Measurements from ENCODE around the gene SLC6A6. TPM values are rescaled to one million over a fixed set of nuclear protein-coding genes. Genes with fewer than 3 reads are reported as not detected.

SLC6A6 gene
- 10 to 100 TPM; 43.4 to 48.8 TPM for total RNA-seq

DNA sequence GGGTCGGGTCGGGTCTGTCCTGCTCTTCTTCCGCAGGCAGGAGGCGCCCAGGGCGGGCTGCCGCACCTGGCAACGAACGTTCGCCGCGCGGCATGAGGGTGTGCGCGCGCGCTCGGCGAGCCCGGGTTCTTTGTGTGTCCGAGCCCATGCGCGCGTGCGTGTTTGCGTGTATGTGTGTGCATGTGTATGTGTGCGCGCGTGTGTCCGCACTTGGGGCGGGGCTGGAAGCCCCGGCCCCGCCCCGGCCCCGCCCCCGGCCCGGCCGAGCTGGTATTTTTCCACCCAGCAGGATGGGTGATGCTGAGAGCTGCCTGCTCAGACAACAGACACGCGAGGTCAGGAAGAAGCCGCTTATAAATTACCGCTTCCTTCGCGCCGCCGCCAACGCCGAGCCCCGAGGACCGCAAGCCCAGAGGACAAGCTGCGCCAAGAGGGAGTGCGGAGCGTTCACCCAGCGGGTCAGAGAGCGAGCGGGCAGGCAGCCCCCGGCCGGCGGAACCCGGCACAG, at the start of gene SLC6A6:
SLC6A6 (plus strand) TSS at position 303 of the 508 bp plus-strand sequence. CDS start 41,029 bp downstream, outside the sequence.
- Mint-ChIP-seq H3K27ac (peak within 1 kb of the TSS; percentile 95), H3K4me3 (peak within 1 kb of the TSS; percentile 92), H3K9me3 (no peaks in the 10 kb centered on the region), H3K27me3 (no peaks in the 10 kb centered on the region), H3K4me1 (ENCODE audit: low read depth) (peaks cover 36% of the 10 kb centered on the region), H3K36me3 (ENCODE audit: low read depth) (peaks cover 22% of the 10 kb centered on the region)
- CTCF ChIA-PET, result interaction anchor here (0.8 to 1.8 kb wide), 7 partner anchors 24 to 250 kb away, joined by 3 to 9 read pairs (median 7); partner anchors contain the start of gene CCDC174
- ATAC-seq (peak; percentile 82), DNase-seq (peak; percentile 97)
- intact Hi-C loops (cut with micrococcal nuclease), result loop anchor here (2.0 to 10.0 kb wide), 2 partner anchors 30 to 62 kb away; no protein-coding TSS in a partner anchor
- no peak for TF ChIP-seq CTCF (IDR thresholded peaks at IDR 0.05)
- POLR2A ChIA-PET, result interaction anchor here (1.0 to 7.5 kb wide), 7 partner anchors 9 to 219 kb away, joined by 3 to 112 read pairs (median 4); no protein-coding TSS in a partner anchor

GRCh38 chr3:14353502-14353901, 48.9 kb upstream of the SLC6A6 start:
- Mint-ChIP-seq H3K36me3 (ENCODE audit: low read depth) (no peaks in the 10 kb centered on the region), H3K9me3 (no peaks in the 10 kb centered on the region), H3K4me1 (ENCODE audit: low read depth) (no peaks in the 10 kb centered on the region), H3K27me3 (no peaks in the 10 kb centered on the region), H3K4me3 (no peak overlapping the region), H3K27ac (no peak overlapping the region)
- CTCF ChIA-PET, result no interaction called here
- intact Hi-C loops (cut with micrococcal nuclease), result no loop called here
- DNase-seq, result no peak
- POLR2A ChIA-PET, result no interaction called here
- TF ChIP-seq CTCF (IDR thresholded peaks at IDR 0.05), result no peak
- no peak for ATAC-seq

- CTCF ChIA-PET, result interaction anchor here (1.2 kb wide), 1 partner anchor 153 kb away, joined by 3 read pairs; no protein-coding TSS in a partner anchor
- Mint-ChIP-seq H3K4me3 (no peak overlapping the region), H3K27ac (no peak overlapping the region), H3K9me3 (no peaks in the 10 kb centered on the region), H3K36me3 (ENCODE audit: low read depth) (no peaks in the 10 kb centered on the region), H3K4me1 (ENCODE audit: low read depth) (no peaks in the 10 kb centered on the region), H3K27me3 (no peaks in the 10 kb centered on the region)
- POLR2A ChIA-PET, result interaction anchor here (0.6 kb wide), 2 partner anchors 19 to 235 kb away, joined by 3 read pairs; no protein-coding TSS in a partner anchor
- ATAC-seq (no peak), DNase-seq (no peak)
- intact Hi-C loops (cut with micrococcal nuclease), result no loop called here
- no peak for TF ChIP-seq CTCF (IDR thresholded peaks at IDR 0.05)
Measured at GRCh38 chr3:14357463-14357862, 44.9 kb upstream of the SLC6A6 start.

DNA sequence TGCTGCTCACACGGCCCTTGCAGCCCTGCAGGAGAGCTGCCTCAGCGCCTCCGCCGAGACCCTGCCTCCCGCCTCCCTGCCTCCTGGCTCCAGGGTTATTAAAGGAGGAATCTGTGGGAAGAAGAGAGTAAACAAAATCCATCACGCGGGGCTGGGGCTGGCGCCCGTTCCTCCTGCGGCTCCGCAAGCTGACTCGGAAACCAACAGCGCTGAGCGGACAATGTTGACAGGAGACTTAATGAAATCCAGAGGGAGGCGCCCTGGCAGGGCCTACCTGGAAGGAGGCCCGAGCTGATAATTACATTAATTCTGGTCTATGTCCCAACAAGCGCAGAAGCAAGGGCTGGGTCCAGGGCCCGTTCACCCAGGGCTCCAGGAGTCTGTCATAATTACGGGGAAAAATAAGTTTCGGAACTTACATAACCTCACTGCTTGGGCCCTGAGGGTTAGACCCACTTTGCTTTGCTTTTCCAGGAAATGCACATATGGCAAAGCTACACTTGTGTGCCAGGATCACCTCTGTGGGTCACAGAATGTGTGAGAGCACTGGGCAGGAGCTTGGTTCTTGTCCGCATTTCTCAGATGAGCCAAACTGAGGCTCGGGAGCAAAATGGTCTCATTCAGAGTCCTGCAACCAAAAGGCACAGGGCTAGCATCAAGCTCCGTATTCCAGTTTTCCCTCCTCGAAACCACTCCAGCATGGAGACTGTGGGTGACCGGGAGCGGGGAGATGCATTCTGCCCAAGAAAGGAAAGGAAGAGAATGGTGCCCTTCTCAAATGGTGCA, 43.8 kb upstream of the SLC6A6 start:
- no peak for TF ChIP-seq CTCF (IDR thresholded peaks at IDR 0.05)
- Mint-ChIP-seq H3K27ac (no peak overlapping the region), H3K9me3 (no peaks in the 10 kb centered on the region), H3K27me3 (no peaks in the 10 kb centered on the region), H3K36me3 (ENCODE audit: low read depth) (no peaks in the 10 kb centered on the region), H3K4me1 (ENCODE audit: low read depth) (no peaks in the 10 kb centered on the region), H3K4me3 (no peak overlapping the region)
- no peak for ATAC-seq
- intact Hi-C loops (cut with micrococcal nuclease), result no loop called here
- ChIA-PET CTCF (interaction anchor here (1.2 kb wide), 1 partner anchor 154 kb away, joined by 3 read pairs; no protein-coding TSS in a partner anchor), POLR2A (no interaction called here)
- DNase-seq, result no peak

- H3K27me3 Mint-ChIP-seq, result no peaks in the 10 kb centered on the region
- no peak for DNase-seq
- ChIA-PET POLR2A (no interaction called here), CTCF (no interaction called here)
- TF ChIP-seq CTCF (IDR thresholded peaks at IDR 0.05), result no peak
- intact Hi-C loops (cut with micrococcal nuclease), result no loop called here
- H3K4me1 Mint-ChIP-seq (ENCODE audit: low read depth), result no peaks in the 10 kb centered on the region
- no peaks in the 10 kb centered on the region for H3K36me3 Mint-ChIP-seq (ENCODE audit: low read depth)
- H3K27ac Mint-ChIP-seq, result no peak overlapping the region
- no peaks in the 10 kb centered on the region for H3K9me3 Mint-ChIP-seq
- no peak overlapping the region for H3K4me3 Mint-ChIP-seq
- no peak for ATAC-seq
Measured at GRCh38 chr3:14359348-14359747, 43.1 kb upstream of the SLC6A6 start.
